Heart left ventricle (tissue), 16 donors: ENCODE measurements around the gene CCNL1. TPM values are rescaled to one million over a fixed set of nuclear protein-coding genes. Genes with fewer than 3 reads are reported as not detected.
A peak's percentile ranks its signal among the peaks of the same experiment; 100 is the strongest.
"Not testable (repeated sequence)": the region's sequence is repeated elsewhere in the genome, so short reads cannot be mapped to it uniquely, and the experiment has no call there.

Experiments
- ATAC-seq, 4 donors: fragments of 200-7000 bp; cut with Tn5 transposase; one replicate each; pipeline ENCODE4 v1.9.1; 2020 to 2022; ENCODE audit warnings: moderate library complexity in 4 of 4, mild to moderate bottlenecking in 3 of 4, moderate number of reproducible peaks in 1 of 4
- DNase-seq, 5 donors: peaks; one replicate each; pipeline ENCODE4 v3.0.0-alpha.2; 2020
- H3K27ac ChIP-seq, 12 donors: fragments of 200-600 bp; sonication (generic) in 4 of 12; one replicate each; pipeline versions ENCODE4 v1.5.0 to v1.8.0; 2016 to 2022; ENCODE audit warnings: mild to moderate bottlenecking in 2 of 12
- H3K27me3 ChIP-seq, 9 donors: fragments of 200-600 bp; sonication (generic) in 2 of 9; one replicate each; pipeline versions ENCODE4 v1.5.1 to v1.8.0; 2016 to 2022; ENCODE audit warnings: mild to moderate bottlenecking in 3 of 9
- H3K36me3 ChIP-seq, 9 donors: fragments of 200-600 bp; sonication (generic) in 2 of 9; one replicate each; pipeline versions ENCODE4 v1.5.0 to v1.8.0; 2018 to 2022; ENCODE audit warnings: mild to moderate bottlenecking in 2 of 9
- H3K4me1 ChIP-seq, 12 donors: fragments of 200-600 bp; sonication (generic) in 4 of 12; one replicate each; pipeline versions ENCODE4 v1.5.0 to v1.8.0; 2016 to 2022; ENCODE audit warnings: mild to moderate bottlenecking in 3 of 12
- H3K4me3 ChIP-seq, 12 donors: fragments of 200-600 bp; sonication (generic) in 4 of 12; one replicate each; pipeline versions ENCODE4 v1.5.0 to v1.8.0; 2017 to 2022; ENCODE audit warnings: mild to moderate bottlenecking in 9 of 12, moderate library complexity in 4 of 12
- H3K9me3 ChIP-seq, 12 donors: fragments of 200-600 bp; sonication (generic) in 4 of 12; one replicate each; pipeline versions ENCODE4 v1.5.0 to v1.8.0; 2016 to 2022; ENCODE audit warnings: mild to moderate bottlenecking in 1 of 12
- POLR2A ChIP-seq, 2 donors: fragments of 450-650 bp; IDR thresholded peaks; one replicate each; pipeline ENCODE4 v1.6.1; 2017; ENCODE audit warnings: antibody characterized with exemption in 2 of 2, mild to moderate bottlenecking in 2 of 2, moderate library complexity in 2 of 2
- WGBS, 4 donors: extraction: QIAGEN DNeasy Blood & Tissue Kit in 2 of 4; methylation state at CpG; one replicate each; pipeline versions ENCODE4 v1.1.5 to v1.1.7; 2013 to 2018; 5-methylcytosine and 5-hydroxymethylcytosine counted together
- intact Hi-C, 10 donors: fragments of 100-400 bp; cut with DNase I; formaldehyde crosslinking; loops; one replicate each; pipeline versions ENCODE4 v1.11.1 to v1.14.2; 2022
- polyA plus RNA-seq, 2 donors: library from polyadenylated mRNA; stranded (reverse); fragments of 200-250 nt; gene quantifications; one replicate each; pipeline ENCODE4 v1.2.3, GENCODE V29; 2013
- total RNA-seq, 9 donors: library from RNA; depleted of rRNA in 2 of 9; stranded (reverse); fragments of >200 nt in 2 of 9; fragmentation: NEBNext Ultra II Directional in 3 of 9; extraction: Animal tissue kit (Norgen Biotek cat#: 25700) in 3 of 9; gene quantifications; one replicate each; pipeline versions ENCODE4 v1.1.0 to v1.2.4, GENCODE V29; 2016 to 2023
- TF ChIP-seq, protein P1 (sequence below), 12 donors: fragments of 200-600 bp; sonication (generic) in 4 of 12; IDR thresholded peaks; one replicate each; pipeline versions ENCODE4 v1.5.0 to v1.8.0; 2018 to 2022; ENCODE audit warnings: antibody characterized with exemption in 12 of 12, mild to moderate bottlenecking in 5 of 12
- donor health status: ischemic (EF 13 %, LVEDD 7.1; RV severe dilation, severe dysfunction).
- donor health status: healthy with polysubstance abuse.
- donor health status: DM: no; HTN: yes; CAD: no.
- donor health status: DM: no; HTN: no; CAD: no.
- donor health status: ischemic (EF 25% LVEDD 6.9; RV normal size, moderate dysfunction).
- donor health status: ischemic (EF 25% LVEDD 5.7; RV mildly dilated, moderate dysfunction).
- donor health status: healthy.
- donor health status: DM: yes; HTN: yes; CAD: no.
- donor health status: ischemic (EF 35%, LVEDD 5.7; RV mildly dilated, moderate dysfunction).
- donor health status: nonischemic (EF 11% LVEDD 7.7; RV severe dilation, severe dysfunction).
- donor health status: DM: yes; HTN: yes; CAD: no.
- donor health status: PGD.
- donor health status: ischemic (EF 29% LVEDD 5.4; RV normal size, mild dysfunction).
- donor health status: nonischemic (EF 23%, LVEDD 6.1; RV moderate dilation, normal function).

Gene CCNL1
- total and polyA plus RNA-seq, 11 donors: 15.5 to 66.7 (median 25.3) TPM

DNA sequence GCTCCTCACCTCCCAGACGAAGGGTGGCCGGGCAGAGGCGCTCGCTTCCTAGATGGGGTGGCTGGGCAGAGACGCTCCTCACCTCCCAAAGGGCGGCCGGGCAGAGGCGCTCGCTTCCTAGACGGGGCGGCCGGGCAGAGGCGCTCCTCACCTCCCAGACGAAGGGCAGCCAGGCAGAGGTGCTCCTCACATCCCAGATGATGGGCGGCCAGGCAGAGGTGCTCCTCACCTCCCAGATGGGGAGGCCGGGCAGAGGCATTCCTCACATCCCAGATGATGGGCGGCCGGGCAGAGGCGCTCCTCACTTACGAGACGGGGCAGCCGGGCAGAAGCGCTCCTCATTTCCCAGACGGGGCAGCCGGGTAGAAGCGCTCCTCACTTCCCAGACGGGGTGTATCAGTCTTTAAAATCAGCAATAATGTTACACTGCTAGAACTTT lies 19.4 kb upstream of the CCNL1 start:
- Histone ChIP-seq H3K4me3 (no peak overlapping the region), H3K27me3 (no peaks in the 10 kb centered on the region), H3K27ac (no peak overlapping the region), H3K9me3 (peaks cover 0 to 3% (median 0%) of the 10 kb centered on the region in 12 donors), H3K4me1 (peaks cover 0 to 19% (median 12%) of the 10 kb centered on the region in 12 donors), H3K36me3 (peaks cover 0 to 5% (median 0%) of the 10 kb centered on the region in 9 donors)
- WGBS, 4 donors: 97 to 98% (median 97%) methylated on average over 22 to 27 of the region's 27 CpGs
- no peak for TF ChIP-seq POLR2A (IDR thresholded peaks at IDR 0.05)
- TF ChIP-seq, protein P1, sequence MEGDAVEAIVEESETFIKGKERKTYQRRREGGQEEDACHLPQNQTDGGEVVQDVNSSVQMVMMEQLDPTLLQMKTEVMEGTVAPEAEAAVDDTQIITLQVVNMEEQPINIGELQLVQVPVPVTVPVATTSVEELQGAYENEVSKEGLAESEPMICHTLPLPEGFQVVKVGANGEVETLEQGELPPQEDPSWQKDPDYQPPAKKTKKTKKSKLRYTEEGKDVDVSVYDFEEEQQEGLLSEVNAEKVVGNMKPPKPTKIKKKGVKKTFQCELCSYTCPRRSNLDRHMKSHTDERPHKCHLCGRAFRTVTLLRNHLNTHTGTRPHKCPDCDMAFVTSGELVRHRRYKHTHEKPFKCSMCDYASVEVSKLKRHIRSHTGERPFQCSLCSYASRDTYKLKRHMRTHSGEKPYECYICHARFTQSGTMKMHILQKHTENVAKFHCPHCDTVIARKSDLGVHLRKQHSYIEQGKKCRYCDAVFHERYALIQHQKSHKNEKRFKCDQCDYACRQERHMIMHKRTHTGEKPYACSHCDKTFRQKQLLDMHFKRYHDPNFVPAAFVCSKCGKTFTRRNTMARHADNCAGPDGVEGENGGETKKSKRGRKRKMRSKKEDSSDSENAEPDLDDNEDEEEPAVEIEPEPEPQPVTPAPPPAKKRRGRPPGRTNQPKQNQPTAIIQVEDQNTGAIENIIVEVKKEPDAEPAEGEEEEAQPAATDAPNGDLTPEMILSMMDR (IDR thresholded peaks at IDR 0.05): no peak
- no peak for ATAC-seq
- intact Hi-C loops: no loop called here
- DNase-seq: no peak

DNA sequence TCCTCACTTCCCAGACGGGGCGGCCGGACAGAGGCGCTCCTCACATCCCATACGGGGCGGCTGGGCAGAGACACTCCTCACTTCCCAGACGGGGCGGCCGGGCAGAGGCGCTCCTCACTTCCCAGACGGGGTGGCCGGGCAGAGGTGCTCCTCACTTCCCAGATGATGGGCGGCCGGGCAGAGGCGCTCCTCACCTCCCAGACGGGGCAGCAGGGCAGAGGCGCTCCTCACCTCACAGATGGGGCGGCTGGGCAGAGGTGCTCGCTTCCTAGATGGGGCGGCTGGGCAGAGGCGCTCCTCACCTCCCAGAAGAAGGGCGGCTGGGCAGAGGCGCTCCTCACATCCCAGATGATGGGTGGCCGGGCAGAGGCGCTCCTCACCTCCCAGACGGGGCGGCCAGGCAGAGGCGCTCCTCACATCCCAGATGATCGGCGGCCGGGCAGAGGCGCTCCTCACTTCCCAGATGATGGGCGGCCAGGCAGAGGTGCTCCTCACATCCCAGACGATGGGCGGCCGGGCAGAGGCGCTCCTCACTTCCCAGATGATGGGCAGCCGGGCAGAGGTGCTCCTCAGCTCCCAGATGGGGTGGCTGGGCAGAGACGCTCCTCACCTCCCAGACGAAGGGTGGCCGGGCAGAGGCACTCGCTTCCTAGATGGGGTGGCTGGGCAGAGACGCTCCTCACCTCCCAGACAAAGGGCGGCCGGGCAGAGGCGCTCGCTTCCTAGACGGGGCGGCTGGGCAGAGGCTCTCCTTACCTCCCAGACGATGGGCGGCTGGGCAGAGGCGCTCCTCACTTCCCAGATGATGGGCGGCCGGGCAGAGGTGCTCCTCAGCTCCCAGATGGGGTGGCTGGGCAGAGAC lies 18.8 kb upstream of the CCNL1 start:
- H3K27ac ChIP-seq, H3K4me3 ChIP-seq, H3K36me3 ChIP-seq, intact Hi-C loops, H3K9me3 ChIP-seq, DNase-seq, ATAC-seq, H3K27me3 ChIP-seq: not testable (repeated sequence)
- H3K4me1 ChIP-seq: peaks cover 0 to 24% (median 16%) of the 10 kb centered on the region in 12 donors
- 87 to 98% (median 95%) methylated on average over 36 to 54 of the region's 54 CpGs for WGBS, 4 donors

DNA sequence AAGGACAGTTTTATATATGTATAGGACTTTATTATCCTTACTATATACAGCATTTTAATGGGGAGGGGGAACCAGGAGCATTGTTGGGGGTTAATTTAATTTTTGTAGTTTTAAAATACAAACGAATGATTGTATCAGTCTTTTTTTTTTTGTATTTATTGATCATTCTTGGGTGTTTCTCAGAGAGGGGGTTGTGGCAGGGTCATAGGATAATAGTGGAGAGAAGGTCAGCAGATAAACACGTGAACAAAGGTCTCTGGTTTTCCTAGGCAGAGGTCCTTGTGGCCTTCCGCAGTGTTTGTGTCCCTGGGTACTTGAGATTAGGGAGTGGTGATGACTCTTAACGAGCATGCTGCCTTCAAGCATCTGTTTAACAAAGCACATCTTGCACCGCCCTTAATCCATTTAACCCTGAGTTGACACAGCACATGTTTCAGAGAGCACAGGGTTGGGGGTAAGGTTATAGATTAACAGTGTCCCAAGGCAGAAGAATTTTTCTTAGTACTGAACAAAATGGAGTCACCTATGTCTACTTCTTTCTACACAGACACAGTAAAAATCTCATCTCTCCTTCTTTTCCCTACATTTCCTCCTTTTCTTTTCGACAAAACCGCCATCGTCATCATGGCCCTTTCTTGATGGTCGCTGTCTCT lies 18.0 kb upstream of the CCNL1 start:
- not testable (repeated sequence) for DNase-seq, H3K27ac ChIP-seq, H3K4me3 ChIP-seq, H3K9me3 ChIP-seq, H3K27me3 ChIP-seq, ATAC-seq, H3K36me3 ChIP-seq
- 72 to 79% (median 75%) methylated on average over 8 to 9 of the region's 9 CpGs for WGBS, 4 donors
- H3K4me1 ChIP-seq: peaks cover 0 to 30% (median 16%) of the 10 kb centered on the region in 12 donors
- intact Hi-C loops: loop anchor here in 1 of 10 donors (2.0 kb wide), 1 partner anchor 23 kb away; no protein-coding TSS in a partner anchor

DNA sequence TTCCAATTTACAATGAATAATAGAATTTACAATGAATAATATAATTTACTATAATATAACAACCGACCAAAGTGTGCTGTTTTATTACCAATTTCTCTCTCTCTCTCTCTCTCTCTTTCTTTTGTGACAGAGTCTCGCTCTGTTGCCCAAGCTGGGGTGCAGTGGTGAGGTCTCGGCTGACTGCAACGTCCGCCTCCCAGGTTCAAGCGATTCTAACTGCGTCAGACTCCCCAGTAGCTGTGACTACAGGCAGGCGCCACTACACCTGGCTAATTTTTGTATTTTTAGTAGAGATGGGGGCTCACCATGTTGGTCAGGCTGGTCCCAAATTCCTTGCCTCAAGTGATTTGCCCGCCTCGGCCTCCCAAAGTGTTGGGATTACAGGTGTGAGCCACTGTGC lies 17.0 kb upstream of the CCNL1 start:
- TF ChIP-seq, protein P1 (IDR thresholded peaks at IDR 0.05): no peak
- TF ChIP-seq POLR2A (IDR thresholded peaks at IDR 0.05): no peak
- Histone ChIP-seq H3K9me3 (no peaks in the 10 kb centered on the region), H3K27ac (peak overlapping the region in 3 of 12 donors; percentile 97 to 98 (median 98)), H3K36me3 (peaks cover 0 to 5% (median 0%) of the 10 kb centered on the region in 9 donors), H3K4me3 (peak overlapping the region in 2 of 12 donors; percentile 65 to 68), H3K4me1 (peaks cover 0 to 30% (median 16%) of the 10 kb centered on the region in 12 donors), H3K27me3 (no peaks in the 10 kb centered on the region)
- no peak for ATAC-seq
- WGBS, 4 donors: 96 to 98% (median 97%) methylated on average over 10 of the region's 10 CpGs
- intact Hi-C loops: loop anchor here in 1 of 10 donors (2.0 kb wide), 1 partner anchor 24 kb away; no protein-coding TSS in a partner anchor
- no peak for DNase-seq
